Measurements from ENCODE around the gene ANHX.

ANHX gene

GRCh38 chr12:133172491-133172890 lies 63.2 kb downstream of the ANHX start:
- in situ Hi-C loops (cut with HindIII; ENCODE audit: low pct_ligation_motif_present, low sequenced_read_pairs): no loop called here
- DNase-seq: no peak
- Histone ChIP-seq H3K36me3 (replicated peaks) (no peaks in the 10 kb centered on the region), H3K4me3 (ENCODE audit: low read depth, low read length) (no peak overlapping the region), H3K27me3 (replicated peaks) (no peaks in the 10 kb centered on the region), H3K27ac (no peak overlapping the region)
- TF ChIP-seq CTCF (IDR thresholded peaks at IDR 0.05; ENCODE audit: low read depth, low read length, missing control alignments): no peak
